Measurements from ENCODE around the gene TP73.

TP73 gene

DNA sequence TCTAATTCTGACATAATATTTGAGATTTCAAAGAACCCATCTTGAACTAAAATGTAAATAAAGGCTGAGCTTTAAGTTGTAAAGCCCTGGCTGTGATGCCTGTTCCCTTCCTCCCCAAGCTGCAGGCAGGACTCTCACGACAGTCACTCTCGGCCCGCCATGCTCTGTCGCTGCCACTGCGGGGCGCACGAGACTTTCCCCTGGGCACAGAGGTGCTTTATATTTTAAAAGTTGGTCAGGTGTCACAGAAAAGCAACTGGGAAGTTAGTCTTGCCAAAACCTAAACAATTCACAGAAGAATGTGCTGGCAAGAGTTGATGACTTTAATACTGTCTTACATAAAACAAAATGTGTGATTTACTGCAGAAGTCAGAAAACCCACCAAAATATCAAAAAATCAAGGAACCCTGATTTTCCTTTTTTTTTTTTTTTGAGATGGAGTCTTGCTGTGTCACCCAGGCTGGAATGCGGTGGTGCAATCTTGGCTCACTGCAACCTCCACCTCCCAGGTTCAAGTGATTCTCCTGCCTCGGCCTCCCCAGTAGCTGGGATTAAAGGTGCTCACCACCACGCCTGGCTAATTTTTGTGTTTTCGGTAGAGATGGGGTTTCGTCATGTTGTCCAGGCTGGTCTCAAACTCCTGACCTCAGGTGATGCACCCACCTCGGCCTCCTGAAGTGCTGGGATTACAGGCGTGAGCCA, 133.3 kb downstream of the TP73 start:
- no peak for DNase-seq (ENCODE audit: low spot score in 2 of 2)
- Mint-ChIP-seq H3K36me3 (peaks cover 22% of the 10 kb centered on the region), H3K9me3 (no peaks in the 10 kb centered on the region), H3K4me1 (peaks cover 9% of the 10 kb centered on the region), H3K4me3 (no peak overlapping the region), H3K27ac (no peak overlapping the region), H3K27me3 (no peaks in the 10 kb centered on the region)
- no peak for ATAC-seq (ENCODE audit: low read depth)

All from memory B cell (primary cell).